ENCODE measurements around the gene ATG4B. TPM values are rescaled to one million over a fixed set of nuclear protein-coding genes. Genes with fewer than 3 reads are reported as not detected.

ATG4B gene
- polyA plus RNA-seq, 1 donor: 79.8 TPM

GRCh38 chr2:241639385-241639784, 1.9 kb downstream of the ATG4B start:
- H3K4me1 ChIP-seq (ENCODE audit: control insufficient read depth, insufficient read depth, low read length): peaks cover 16% of the 10 kb centered on the region
- DNase-seq: peak in 1 of 2 donors; percentile 14
- no CpG with 5 or more reads among the region's 7 CpGs for WGBS (ENCODE audit: insufficient coverage, low lambda C conversion rate)
- no peak overlapping the region for H3K4me3 ChIP-seq (ENCODE audit: low read length)
- H3K27ac ChIP-seq (ENCODE audit: low read length): no peak overlapping the region
- peaks cover 11% of the 10 kb centered on the region for H3K9me3 ChIP-seq (ENCODE audit: control insufficient read depth, low read depth, low read length)
- H3K27me3 ChIP-seq (ENCODE audit: control insufficient read depth, insufficient read depth, low read length): no peaks in the 10 kb centered on the region
- H3K36me3 ChIP-seq (ENCODE audit: control insufficient read depth, insufficient read depth, low read length): peaks cover 9% of the 10 kb centered on the region

DNA sequence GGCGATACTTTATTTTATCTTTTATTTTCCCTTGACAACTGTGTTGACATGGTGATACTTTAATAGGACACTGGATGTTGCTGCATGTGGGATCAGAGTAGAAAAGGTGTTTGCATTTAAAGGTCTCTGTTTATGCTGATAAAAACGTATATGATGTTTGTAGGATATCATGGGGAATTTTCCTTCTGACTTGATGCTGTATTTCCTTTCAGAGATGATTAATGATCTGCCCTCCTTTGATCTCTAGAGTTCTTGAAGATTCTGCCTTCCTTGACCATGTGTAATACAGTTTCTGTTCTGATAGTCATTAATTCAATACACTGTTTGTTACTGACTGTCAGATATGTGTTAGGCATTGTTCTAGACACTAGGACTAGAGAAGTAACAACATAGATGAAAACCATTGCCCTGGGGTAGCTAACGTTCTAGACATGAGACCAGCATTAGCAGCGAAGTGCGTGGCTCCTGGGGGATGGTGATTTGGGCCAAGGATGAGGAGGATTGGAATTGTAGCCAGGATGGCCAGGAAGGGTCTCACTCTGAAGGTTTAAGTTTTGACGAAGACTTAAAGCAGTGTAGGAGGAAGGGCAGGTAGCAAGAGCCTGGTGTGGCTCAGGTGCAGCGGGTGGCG, 2.8 kb downstream of the ATG4B start:
- peaks cover 12% of the 10 kb centered on the region for H3K36me3 ChIP-seq (ENCODE audit: control insufficient read depth, insufficient read depth, low read length)
- no peaks in the 10 kb centered on the region for H3K27me3 ChIP-seq (ENCODE audit: control insufficient read depth, insufficient read depth, low read length)
- peaks cover 11% of the 10 kb centered on the region for H3K9me3 ChIP-seq (ENCODE audit: control insufficient read depth, low read depth, low read length)
- no peak overlapping the region for H3K4me3 ChIP-seq (ENCODE audit: low read length)
- no peak overlapping the region for H3K27ac ChIP-seq (ENCODE audit: low read length)
- WGBS (ENCODE audit: insufficient coverage, low lambda C conversion rate): 100% methylated on average over 4 of the region's 8 CpGs
- peaks cover 13% of the 10 kb centered on the region for H3K4me1 ChIP-seq (ENCODE audit: control insufficient read depth, insufficient read depth, low read length)
- no peak for DNase-seq

DNA sequence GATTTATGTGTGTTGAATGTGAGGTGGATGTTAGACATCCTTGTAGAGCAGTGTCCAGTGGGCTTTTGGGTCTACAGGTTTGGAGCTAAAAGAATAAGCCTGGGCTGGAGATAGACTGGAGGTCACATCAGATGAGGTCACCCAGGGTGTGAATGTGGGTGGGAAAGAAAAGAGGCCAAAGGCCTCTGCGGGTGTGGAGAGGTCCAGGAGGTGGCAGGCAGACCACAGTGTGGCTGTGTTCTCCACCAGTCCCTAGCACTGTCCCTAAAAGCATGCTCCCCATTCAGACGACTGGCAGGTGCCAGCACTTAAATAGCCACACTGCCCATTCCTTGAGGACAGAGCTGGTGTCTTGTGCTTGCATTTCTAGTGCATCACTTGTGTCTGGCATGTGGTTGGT, 4.1 kb downstream of the ATG4B start:
- Histone ChIP-seq H3K4me3 (ENCODE audit: low read length) (no peak overlapping the region), H3K9me3 (ENCODE audit: control insufficient read depth, low read depth, low read length) (peaks cover 11% of the 10 kb centered on the region), H3K4me1 (ENCODE audit: control insufficient read depth, insufficient read depth, low read length) (peaks cover 6% of the 10 kb centered on the region), H3K27ac (ENCODE audit: low read length) (no peak overlapping the region), H3K36me3 (ENCODE audit: control insufficient read depth, insufficient read depth, low read length) (peaks cover 19% of the 10 kb centered on the region), H3K27me3 (ENCODE audit: control insufficient read depth, insufficient read depth, low read length) (no peaks in the 10 kb centered on the region)
- no CpG with 5 or more reads among the region's 2 CpGs for WGBS (ENCODE audit: insufficient coverage, low lambda C conversion rate)
- DNase-seq: no peak

- no peak overlapping the region for H3K27ac ChIP-seq (ENCODE audit: low read length)
- no peaks in the 10 kb centered on the region for H3K27me3 ChIP-seq (ENCODE audit: control insufficient read depth, insufficient read depth, low read length)
- WGBS (ENCODE audit: insufficient coverage, low lambda C conversion rate): no CpG with 5 or more reads among the region's 26 CpGs
- H3K4me1 ChIP-seq (ENCODE audit: control insufficient read depth, insufficient read depth, low read length): no peaks in the 10 kb centered on the region
- no peak for DNase-seq
- no peak overlapping the region for H3K4me3 ChIP-seq (ENCODE audit: low read length)
- H3K36me3 ChIP-seq (ENCODE audit: control insufficient read depth, insufficient read depth, low read length): peaks cover 15% of the 10 kb centered on the region
- no peaks in the 10 kb centered on the region for H3K9me3 ChIP-seq (ENCODE audit: control insufficient read depth, low read depth, low read length)
Observed at GRCh38 chr2:241645056-241645914, 7.8 kb downstream of the ATG4B start.

DNA sequence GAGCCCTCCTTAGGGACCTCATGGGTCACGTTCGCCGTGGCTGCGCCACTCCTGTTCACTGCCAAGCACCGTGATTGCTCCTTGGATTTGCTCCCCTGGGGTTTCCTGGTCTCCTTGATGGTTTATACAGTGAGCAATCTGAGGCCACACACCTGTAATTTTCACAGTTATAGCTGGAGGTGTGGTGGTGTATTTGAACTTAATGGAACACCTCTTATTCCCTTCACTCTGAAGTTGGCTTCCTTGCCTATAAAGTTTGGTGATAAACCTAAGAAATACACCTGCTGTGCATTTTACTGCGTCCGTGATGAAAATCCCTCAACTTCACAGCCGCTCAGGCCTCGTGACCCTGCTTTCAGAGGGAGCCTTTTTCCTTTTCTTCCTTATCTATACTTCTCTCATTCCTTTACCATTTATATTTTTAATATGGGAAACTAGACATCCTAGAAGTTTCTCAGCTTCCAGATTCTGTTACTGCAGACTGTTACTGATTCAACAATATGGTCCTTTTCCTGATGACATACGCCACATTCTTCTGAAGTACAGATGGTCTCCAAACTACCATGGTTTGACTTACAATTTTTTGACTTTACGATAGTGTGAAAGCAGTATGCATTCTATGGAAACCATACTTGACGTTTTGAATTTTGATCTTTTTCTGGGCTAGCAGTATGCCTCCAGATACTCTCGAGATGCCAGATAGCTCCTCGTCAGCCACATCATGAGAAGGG, 8.6 kb downstream of the ATG4B start:
- Histone ChIP-seq H3K27me3 (ENCODE audit: control insufficient read depth, insufficient read depth, low read length) (no peaks in the 10 kb centered on the region), H3K4me3 (ENCODE audit: low read length) (no peak overlapping the region), H3K27ac (ENCODE audit: low read length) (no peak overlapping the region), H3K9me3 (ENCODE audit: control insufficient read depth, low read depth, low read length) (no peaks in the 10 kb centered on the region), H3K36me3 (ENCODE audit: control insufficient read depth, insufficient read depth, low read length) (peaks cover 18% of the 10 kb centered on the region), H3K4me1 (ENCODE audit: control insufficient read depth, insufficient read depth, low read length) (no peaks in the 10 kb centered on the region)
- no peak for DNase-seq
- WGBS (ENCODE audit: insufficient coverage, low lambda C conversion rate): 96% methylated on average over 7 of the region's 14 CpGs

- no peaks in the 10 kb centered on the region for H3K4me1 ChIP-seq (ENCODE audit: control insufficient read depth, insufficient read depth, low read length)
- no peaks in the 10 kb centered on the region for H3K9me3 ChIP-seq (ENCODE audit: control insufficient read depth, low read depth, low read length)
- H3K27me3 ChIP-seq (ENCODE audit: control insufficient read depth, insufficient read depth, low read length): no peaks in the 10 kb centered on the region
- H3K27ac ChIP-seq (ENCODE audit: low read length): no peak overlapping the region
- H3K4me3 ChIP-seq (ENCODE audit: low read length): no peak overlapping the region
- DNase-seq: no peak
- H3K36me3 ChIP-seq (ENCODE audit: control insufficient read depth, insufficient read depth, low read length): peaks cover 40% of the 10 kb centered on the region
- no CpG with 5 or more reads among the region's 6 CpGs for WGBS (ENCODE audit: insufficient coverage, low lambda C conversion rate)
Observed at GRCh38 chr2:241648453-241648852, 11.0 kb downstream of the ATG4B start.

DNA sequence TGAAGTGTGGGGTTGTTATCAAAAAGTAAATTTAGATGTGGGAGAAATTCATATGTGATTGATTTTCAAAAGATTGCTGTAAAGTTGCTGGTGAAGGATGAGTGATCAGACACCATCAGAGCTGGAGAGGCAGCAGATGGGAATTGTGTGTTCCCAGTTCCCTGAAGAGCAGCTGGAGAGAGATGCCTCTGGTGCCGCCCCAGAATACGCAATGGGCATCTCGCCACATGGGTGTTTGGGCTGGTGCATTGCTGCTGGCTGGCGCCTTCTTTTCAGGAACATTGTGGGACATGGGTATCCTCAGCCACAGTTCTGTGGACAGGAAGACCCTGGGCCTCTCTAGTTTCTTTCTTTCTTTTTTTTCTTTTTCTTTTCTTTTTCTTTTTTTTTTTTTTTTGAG, 11.9 kb downstream of the ATG4B start:
- no peak for DNase-seq
- H3K9me3 ChIP-seq (ENCODE audit: control insufficient read depth, low read depth, low read length): no peaks in the 10 kb centered on the region
- H3K27me3 ChIP-seq (ENCODE audit: control insufficient read depth, insufficient read depth, low read length): no peaks in the 10 kb centered on the region
- no peak overlapping the region for H3K27ac ChIP-seq (ENCODE audit: low read length)
- peaks cover 41% of the 10 kb centered on the region for H3K36me3 ChIP-seq (ENCODE audit: control insufficient read depth, insufficient read depth, low read length)
- no CpG with 5 or more reads among the region's 4 CpGs for WGBS (ENCODE audit: insufficient coverage, low lambda C conversion rate)
- no peak overlapping the region for H3K4me3 ChIP-seq (ENCODE audit: low read length)
- no peaks in the 10 kb centered on the region for H3K4me1 ChIP-seq (ENCODE audit: control insufficient read depth, insufficient read depth, low read length)

DNA sequence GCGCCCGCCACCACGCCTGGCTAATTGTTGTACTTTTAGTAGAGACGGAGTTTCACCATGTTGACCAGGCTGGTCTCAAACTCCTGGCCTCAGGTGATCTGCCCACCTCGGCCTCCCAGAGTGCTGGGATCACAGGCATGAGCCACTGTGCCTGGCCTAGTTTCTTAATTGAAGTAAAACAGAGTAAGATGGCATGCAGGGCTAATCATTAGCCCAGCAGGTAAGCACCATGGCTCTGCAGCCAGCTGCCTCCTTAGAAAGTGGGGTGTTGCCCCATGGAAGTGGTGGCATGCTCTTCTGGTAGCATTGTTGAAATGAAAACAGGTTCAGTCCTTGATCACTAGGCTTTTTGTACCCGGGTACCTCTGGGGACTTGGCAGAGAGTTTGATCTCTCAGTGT, 12.4 kb downstream of the ATG4B start:
- Histone ChIP-seq H3K27me3 (ENCODE audit: control insufficient read depth, insufficient read depth, low read length) (no peaks in the 10 kb centered on the region), H3K4me1 (ENCODE audit: control insufficient read depth, insufficient read depth, low read length) (no peaks in the 10 kb centered on the region), H3K9me3 (ENCODE audit: control insufficient read depth, low read depth, low read length) (no peaks in the 10 kb centered on the region), H3K27ac (ENCODE audit: low read length) (no peak overlapping the region), H3K4me3 (ENCODE audit: low read length) (no peak overlapping the region), H3K36me3 (ENCODE audit: control insufficient read depth, insufficient read depth, low read length) (peaks cover 44% of the 10 kb centered on the region)
- no peak for DNase-seq
- WGBS (ENCODE audit: insufficient coverage, low lambda C conversion rate): no CpG with 5 or more reads among the region's 6 CpGs

DNA sequence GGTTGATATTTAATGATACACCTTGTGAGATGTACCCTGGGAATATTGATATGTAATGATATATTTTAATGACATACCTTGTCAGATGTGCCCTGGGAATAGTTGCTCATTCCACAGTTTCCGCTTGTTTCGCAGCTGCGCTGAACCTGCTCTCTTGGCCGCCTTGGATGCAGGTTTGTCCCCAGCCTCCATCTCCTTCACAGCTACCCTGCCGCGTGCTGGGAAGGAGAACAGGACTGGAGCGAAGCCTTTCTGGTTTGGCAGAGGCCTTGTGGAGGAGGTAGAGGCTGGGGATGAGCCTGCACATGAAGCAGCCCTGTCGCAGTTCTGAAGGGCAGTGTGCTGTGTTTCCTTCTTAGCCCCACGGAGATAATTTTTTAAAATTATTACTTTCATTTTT, 14.6 kb downstream of the ATG4B start:
- no peak for DNase-seq
- H3K36me3 ChIP-seq (ENCODE audit: control insufficient read depth, insufficient read depth, low read length): peaks cover 51% of the 10 kb centered on the region
- no peaks in the 10 kb centered on the region for H3K4me1 ChIP-seq (ENCODE audit: control insufficient read depth, insufficient read depth, low read length)
- no peaks in the 10 kb centered on the region for H3K9me3 ChIP-seq (ENCODE audit: control insufficient read depth, low read depth, low read length)
- H3K27ac ChIP-seq (ENCODE audit: low read length): no peak overlapping the region
- H3K4me3 ChIP-seq (ENCODE audit: low read length): no peak overlapping the region
- H3K27me3 ChIP-seq (ENCODE audit: control insufficient read depth, insufficient read depth, low read length): no peaks in the 10 kb centered on the region
- WGBS (ENCODE audit: insufficient coverage, low lambda C conversion rate): no CpG with 5 or more reads among the region's 9 CpGs

GRCh38 chr2:241652722-241653121, 15.2 kb downstream of the ATG4B start:
- Histone ChIP-seq H3K36me3 (ENCODE audit: control insufficient read depth, insufficient read depth, low read length) (peaks cover 55% of the 10 kb centered on the region), H3K27me3 (ENCODE audit: control insufficient read depth, insufficient read depth, low read length) (no peaks in the 10 kb centered on the region), H3K4me3 (ENCODE audit: low read length) (no peak overlapping the region), H3K4me1 (ENCODE audit: control insufficient read depth, insufficient read depth, low read length) (no peaks in the 10 kb centered on the region), H3K27ac (ENCODE audit: low read length) (no peak overlapping the region), H3K9me3 (ENCODE audit: control insufficient read depth, low read depth, low read length) (no peaks in the 10 kb centered on the region)
- WGBS (ENCODE audit: insufficient coverage, low lambda C conversion rate): no CpG with 5 or more reads among the region's 9 CpGs
- no peak for DNase-seq
